Measurements from ENCODE around the gene RAB11FIP4.

GRCh38 chr17:31528291-31528874 lies 136.9 kb downstream of the RAB11FIP4 start:
- TF ChIP-seq EZH2 (IDR thresholded peaks at IDR 0.05) (no peak), POLR2AphosphoS5 (IDR thresholded peaks at IDR 0.05; ENCODE audit: borderline replicate concordance, low read depth, low read length) (no peak), FOXP2 (optimal IDR thresholded peaks at IDR 0.05; ENCODE audit: control extremely low read depth, extremely low read length, insufficient read depth) (no peak)

Data from SK-N-MC (cell line).